Osteocyte (in vitro differentiated cells): ENCODE data around the gene MRFAP1L1. TPM values are rescaled to one million over a fixed set of nuclear protein-coding genes. Genes with fewer than 3 reads are reported as not detected.
A peak's percentile ranks its signal among the peaks of the same experiment; 100 is the strongest.

Source experiments
- DNase-seq: peaks from one replicate; pipeline ENCODE4 v3.0.0; 2021; ENCODE audit warnings: mixed read lengths; ENCODE audit not compliant: unreplicated experiment; ENCODE audit errors: extremely low spot score
- H3K27ac Mint-ChIP-seq: one replicate; pipeline ENCODE4 v1.8.0; 2021; ENCODE audit warnings: mild to moderate bottlenecking, mixed read lengths; ENCODE audit not compliant: unreplicated experiment
- H3K27me3 Mint-ChIP-seq: one replicate; pipeline ENCODE4 v1.8.0; 2021; ENCODE audit warnings: mixed read lengths; ENCODE audit not compliant: unreplicated experiment
- H3K36me3 Mint-ChIP-seq: one replicate; pipeline ENCODE4 v1.8.0; 2021; ENCODE audit warnings: mixed read lengths; ENCODE audit not compliant: unreplicated experiment
- H3K4me1 Mint-ChIP-seq: one replicate; pipeline ENCODE4 v1.8.0; 2021; ENCODE audit warnings: mixed read lengths; ENCODE audit not compliant: unreplicated experiment
- H3K4me3 Mint-ChIP-seq: one replicate; pipeline ENCODE4 v1.8.0; 2021; ENCODE audit warnings: mild to moderate bottlenecking, moderate library complexity, mixed read lengths; ENCODE audit not compliant: unreplicated experiment
- H3K9me3 Mint-ChIP-seq: one replicate; pipeline ENCODE4 v1.8.0; 2021; ENCODE audit warnings: mixed read lengths; ENCODE audit not compliant: unreplicated experiment
- CTCF ChIP-seq: fragments of 200-600 bp; sonication (generic); IDR thresholded peaks from 2 replicates; pipeline ENCODE4 v1.5.0; 2021; ENCODE audit warnings: antibody characterized with exemption, mild to moderate bottlenecking, moderate library complexity
- total RNA-seq: library from RNA; stranded (reverse); gene quantifications from 2 replicates; pipeline ENCODE4 v1.2.1, GENCODE V29; 2021

MRFAP1L1 gene
- total RNA-seq, 1 donor from 2014 or later, result 58.6 TPM

GRCh38 chr4:6703786-6704185 lies 5.9 kb downstream of the MRFAP1L1 start:
- H3K27ac Mint-ChIP-seq, result no peak overlapping the region

GRCh38 chr4:6702761-6703160 lies 6.9 kb downstream of the MRFAP1L1 start:
- TF ChIP-seq CTCF, result no peak
- Mint-ChIP-seq H3K36me3 (peaks cover 40% of the 10 kb centered on the region), H3K4me3 (no peak overlapping the region), H3K9me3 (peaks cover 8% of the 10 kb centered on the region), H3K4me1 (peaks cover 28% of the 10 kb centered on the region), H3K27me3 (no peaks in the 10 kb centered on the region), H3K27ac (no peak overlapping the region)
- no peak for DNase-seq

More at GRCh38 chr4:6703786-6704185, 5.9 kb downstream of the MRFAP1L1 start:
- Mint-ChIP-seq H3K27me3 (no peaks in the 10 kb centered on the region), H3K36me3 (peaks cover 40% of the 10 kb centered on the region), H3K9me3 (peaks cover 8% of the 10 kb centered on the region), H3K4me1 (peaks cover 36% of the 10 kb centered on the region), H3K4me3 (no peak overlapping the region)
- no peak for TF ChIP-seq CTCF
- DNase-seq, result no peak

GRCh38 chr4:6701371-6701770 lies 8.3 kb downstream of the MRFAP1L1 start:
- H3K27me3 Mint-ChIP-seq, result no peaks in the 10 kb centered on the region
- H3K9me3 Mint-ChIP-seq, result peaks cover 8% of the 10 kb centered on the region

GRCh38 chr4:6699903-6700302 lies 9.8 kb downstream of the MRFAP1L1 start:
- Mint-ChIP-seq H3K27me3 (no peaks in the 10 kb centered on the region), H3K9me3 (peaks cover 8% of the 10 kb centered on the region), H3K4me3 (no peak overlapping the region), H3K36me3 (peaks cover 31% of the 10 kb centered on the region), H3K27ac (no peak overlapping the region), H3K4me1 (peaks cover 16% of the 10 kb centered on the region)
- DNase-seq, result no peak
- no peak for TF ChIP-seq CTCF

More at GRCh38 chr4:6701371-6701770, 8.3 kb downstream of the MRFAP1L1 start:
- H3K36me3 Mint-ChIP-seq, result peaks cover 33% of the 10 kb centered on the region
- H3K27ac Mint-ChIP-seq, result no peak overlapping the region
- H3K4me1 Mint-ChIP-seq, result peaks cover 20% of the 10 kb centered on the region
- TF ChIP-seq CTCF, result peak; percentile 26
- no peak overlapping the region for H3K4me3 Mint-ChIP-seq
- no peak for DNase-seq

GRCh38 chr4:6699388-6699787 lies 10.3 kb downstream of the MRFAP1L1 start:
- H3K27me3 Mint-ChIP-seq, result no peaks in the 10 kb centered on the region
- H3K4me1 Mint-ChIP-seq, result peaks cover 14% of the 10 kb centered on the region
- TF ChIP-seq CTCF, result no peak
- H3K4me3 Mint-ChIP-seq, result no peak overlapping the region
- no peak for DNase-seq
- peaks cover 8% of the 10 kb centered on the region for H3K9me3 Mint-ChIP-seq
- peaks cover 26% of the 10 kb centered on the region for H3K36me3 Mint-ChIP-seq
- no peak overlapping the region for H3K27ac Mint-ChIP-seq
